ENCODE data around the gene MEI4.

- no peak for TF ChIP-seq POLR2A (IDR thresholded peaks at IDR 0.05; ENCODE audit: borderline replicate concordance, extremely low read depth, insufficient read depth, insufficient read length)
- TF ChIP-seq, protein P1, sequence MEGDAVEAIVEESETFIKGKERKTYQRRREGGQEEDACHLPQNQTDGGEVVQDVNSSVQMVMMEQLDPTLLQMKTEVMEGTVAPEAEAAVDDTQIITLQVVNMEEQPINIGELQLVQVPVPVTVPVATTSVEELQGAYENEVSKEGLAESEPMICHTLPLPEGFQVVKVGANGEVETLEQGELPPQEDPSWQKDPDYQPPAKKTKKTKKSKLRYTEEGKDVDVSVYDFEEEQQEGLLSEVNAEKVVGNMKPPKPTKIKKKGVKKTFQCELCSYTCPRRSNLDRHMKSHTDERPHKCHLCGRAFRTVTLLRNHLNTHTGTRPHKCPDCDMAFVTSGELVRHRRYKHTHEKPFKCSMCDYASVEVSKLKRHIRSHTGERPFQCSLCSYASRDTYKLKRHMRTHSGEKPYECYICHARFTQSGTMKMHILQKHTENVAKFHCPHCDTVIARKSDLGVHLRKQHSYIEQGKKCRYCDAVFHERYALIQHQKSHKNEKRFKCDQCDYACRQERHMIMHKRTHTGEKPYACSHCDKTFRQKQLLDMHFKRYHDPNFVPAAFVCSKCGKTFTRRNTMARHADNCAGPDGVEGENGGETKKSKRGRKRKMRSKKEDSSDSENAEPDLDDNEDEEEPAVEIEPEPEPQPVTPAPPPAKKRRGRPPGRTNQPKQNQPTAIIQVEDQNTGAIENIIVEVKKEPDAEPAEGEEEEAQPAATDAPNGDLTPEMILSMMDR (IDR thresholded peaks at IDR 0.05 in 2 of 3, conservative IDR thresholded peaks at IDR 0.05 in 1 of 3; ENCODE audit: borderline replicate concordance in 1 of 3, insufficient read depth in 1 of 3, low read depth in 2 of 3, low read length in 2 of 3): no peak
- no peak for TF ChIP-seq TCF7L2 (IDR thresholded peaks at IDR 0.05; ENCODE audit: borderline replicate concordance, extremely low read depth, insufficient read depth, insufficient read length)
- no peak for TF ChIP-seq FOSL1 (IDR thresholded peaks at IDR 0.05; ENCODE audit: low read depth)
- TF ChIP-seq POLR2AphosphoS5 (IDR thresholded peaks at IDR 0.05; ENCODE audit: low read depth, low read length): no peak
- no peak for TF ChIP-seq ATF3 (IDR thresholded peaks at IDR 0.05)
- TF ChIP-seq SRF (IDR thresholded peaks at IDR 0.05; ENCODE audit: low read depth): no peak
- no peak for TF ChIP-seq RAD21 (IDR thresholded peaks at IDR 0.05; ENCODE audit: low read depth)
- no peak for TF ChIP-seq ELF1 (IDR thresholded peaks at IDR 0.05; ENCODE audit: borderline replicate concordance, low read depth)
- TF ChIP-seq MAX (IDR thresholded peaks at IDR 0.05): no peak
- TF ChIP-seq ZBTB33 (IDR thresholded peaks at IDR 0.05; ENCODE audit: extremely low read depth, insufficient replicate concordance, low read length): no peak
- TF ChIP-seq EZH2 (IDR thresholded peaks at IDR 0.05): no peak
- no peak for TF ChIP-seq EZH2phosphoT487 (IDR thresholded peaks at IDR 0.05; ENCODE audit: borderline replicate concordance)
- no peak for TF ChIP-seq JUND (IDR thresholded peaks at IDR 0.05)
Measured at GRCh38 chr6:77666846-77667245, 14.0 kb downstream of the MEI4 start.

Data from HCT116 (cell line).